ENCODE data around the gene ZNF267.
"Not testable (repeated sequence)": the region's sequence is repeated elsewhere in the genome, so short reads cannot be mapped to it uniquely, and the experiment has no call there.

GRCh38 chr16:31952206-31952605 is 78.6 kb downstream of the ZNF267 start:
- not testable (repeated sequence) for TF ChIP-seq CTCF, POLR2A (IDR thresholded peaks at IDR 0.05)
